Right lobe of liver (tissue), 4 donors: ENCODE results near the gene MIA.

Source experiments
- POLR2A ChIP-seq: fragments of 450-650 bp; IDR thresholded peaks from one replicate; pipeline ENCODE4 v1.6.1; 2017; ENCODE audit warnings: antibody characterized with exemption, mild to moderate bottlenecking
- TF ChIP-seq, protein P1 (sequence below), 4 donors: fragments of 200-600 bp in 3 of 4; fragments of 450-650 bp in 1 of 4; IDR thresholded peaks; one replicate each; pipeline versions ENCODE4 v1.5.1 to v1.8.0; 2016 to 2022; ENCODE audit warnings: antibody characterized with exemption in 4 of 4, mild to moderate bottlenecking in 2 of 4
- donor health status: DM: no; HTN: no; CAD: no.
- donor health status: DM: no; HTN: no; CAD: no.
- donor health status: DM: no; HTN: yes; CAD: no.

DNA sequence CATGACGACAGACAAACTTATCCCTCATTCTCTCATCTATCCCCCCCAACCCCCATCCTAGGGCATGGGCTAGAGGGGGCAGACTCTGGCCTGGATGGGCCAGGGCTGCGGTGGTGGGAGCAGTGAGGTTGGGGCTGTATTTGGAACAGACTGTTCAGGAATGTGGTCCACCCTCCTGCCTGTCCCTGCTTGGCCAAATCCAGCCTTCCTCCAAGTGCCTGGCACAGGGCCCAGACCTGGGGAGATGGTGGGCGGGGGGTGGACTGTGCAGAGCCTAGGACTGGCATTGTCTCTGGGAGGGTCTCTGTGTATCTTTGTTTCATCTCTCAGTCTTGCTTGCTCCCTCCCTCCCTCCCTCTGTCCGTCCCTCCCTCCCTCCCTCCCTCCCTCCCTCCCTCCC, 37.9 kb downstream of the MIA start:
- TF ChIP-seq, protein P1, sequence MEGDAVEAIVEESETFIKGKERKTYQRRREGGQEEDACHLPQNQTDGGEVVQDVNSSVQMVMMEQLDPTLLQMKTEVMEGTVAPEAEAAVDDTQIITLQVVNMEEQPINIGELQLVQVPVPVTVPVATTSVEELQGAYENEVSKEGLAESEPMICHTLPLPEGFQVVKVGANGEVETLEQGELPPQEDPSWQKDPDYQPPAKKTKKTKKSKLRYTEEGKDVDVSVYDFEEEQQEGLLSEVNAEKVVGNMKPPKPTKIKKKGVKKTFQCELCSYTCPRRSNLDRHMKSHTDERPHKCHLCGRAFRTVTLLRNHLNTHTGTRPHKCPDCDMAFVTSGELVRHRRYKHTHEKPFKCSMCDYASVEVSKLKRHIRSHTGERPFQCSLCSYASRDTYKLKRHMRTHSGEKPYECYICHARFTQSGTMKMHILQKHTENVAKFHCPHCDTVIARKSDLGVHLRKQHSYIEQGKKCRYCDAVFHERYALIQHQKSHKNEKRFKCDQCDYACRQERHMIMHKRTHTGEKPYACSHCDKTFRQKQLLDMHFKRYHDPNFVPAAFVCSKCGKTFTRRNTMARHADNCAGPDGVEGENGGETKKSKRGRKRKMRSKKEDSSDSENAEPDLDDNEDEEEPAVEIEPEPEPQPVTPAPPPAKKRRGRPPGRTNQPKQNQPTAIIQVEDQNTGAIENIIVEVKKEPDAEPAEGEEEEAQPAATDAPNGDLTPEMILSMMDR (IDR thresholded peaks at IDR 0.05) = no peak
- TF ChIP-seq POLR2A = no peak
